HTR-8/SVneo (cell line): ENCODE data around the gene RBMX.

Experiments
- DNase-seq: peaks from one replicate; pipeline ENCODE4 v3.0.0; 2011; ENCODE audit warnings: low spot score, mixed read lengths; ENCODE audit not compliant: insufficient read length
- FAIRE-seq: peaks from 2 replicates; lab custom pipeline; 2011; peaks lifted over from hg19 to GRCh38; lab: Jason Lieb, UNC

The RBMX gene

DNA sequence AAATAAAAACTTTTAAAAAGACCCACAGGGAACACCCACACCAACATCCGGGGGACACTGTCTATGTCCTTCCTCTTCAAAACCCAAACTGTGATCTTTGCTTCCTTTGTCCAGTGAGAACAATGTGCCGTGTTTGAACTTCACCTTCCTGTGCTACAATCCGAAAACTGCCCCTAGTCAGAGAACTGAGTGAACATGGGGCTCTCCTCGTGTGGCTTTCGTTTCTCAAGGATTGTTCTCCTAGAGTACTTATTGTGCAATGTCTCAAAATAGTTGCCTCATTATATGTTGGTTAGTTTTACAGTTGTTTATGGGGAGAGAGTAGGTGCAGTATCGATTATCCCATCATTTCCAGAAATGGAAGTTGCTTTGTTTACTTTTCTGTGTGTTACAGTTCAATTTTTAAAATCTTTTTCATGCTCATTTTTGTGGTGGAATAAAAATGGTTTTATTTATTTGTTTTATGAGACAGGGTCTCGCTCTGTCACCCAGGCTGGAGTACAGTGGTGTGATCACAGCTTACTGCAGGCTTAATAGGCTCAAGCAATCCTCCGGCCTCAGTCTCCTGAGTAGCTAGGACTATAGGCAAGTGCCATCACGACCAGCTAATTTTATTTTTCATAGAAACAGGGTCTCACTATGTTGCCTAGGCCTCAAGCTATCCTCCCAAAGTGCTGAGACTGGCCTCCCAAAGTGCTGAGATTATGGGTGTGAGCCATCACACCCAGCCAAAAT is 29.9 kb downstream of the RBMX start:
- no peak for FAIRE-seq
- no peak for DNase-seq

DNA sequence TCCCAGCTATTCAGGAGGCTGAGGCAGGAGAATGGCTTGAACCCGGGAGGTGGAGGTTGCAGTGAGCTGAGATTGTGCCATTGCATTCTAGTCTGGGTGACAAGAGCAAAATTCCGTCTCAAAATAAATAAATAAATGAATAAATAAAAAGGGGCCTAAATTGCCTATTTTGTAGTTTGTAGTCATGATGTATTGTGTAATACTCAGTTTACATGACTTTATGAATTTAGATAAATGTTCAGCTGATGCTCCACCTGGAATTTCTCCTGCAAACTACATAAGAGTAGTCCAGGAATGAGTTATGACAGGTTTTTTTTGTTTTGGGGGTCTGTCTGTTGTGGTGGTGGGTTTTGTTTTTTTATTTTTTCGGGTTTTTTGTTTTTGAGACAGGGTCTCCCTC is 31.1 kb downstream of the RBMX start:
- FAIRE-seq (no peak), DNase-seq (no peak)

DNA sequence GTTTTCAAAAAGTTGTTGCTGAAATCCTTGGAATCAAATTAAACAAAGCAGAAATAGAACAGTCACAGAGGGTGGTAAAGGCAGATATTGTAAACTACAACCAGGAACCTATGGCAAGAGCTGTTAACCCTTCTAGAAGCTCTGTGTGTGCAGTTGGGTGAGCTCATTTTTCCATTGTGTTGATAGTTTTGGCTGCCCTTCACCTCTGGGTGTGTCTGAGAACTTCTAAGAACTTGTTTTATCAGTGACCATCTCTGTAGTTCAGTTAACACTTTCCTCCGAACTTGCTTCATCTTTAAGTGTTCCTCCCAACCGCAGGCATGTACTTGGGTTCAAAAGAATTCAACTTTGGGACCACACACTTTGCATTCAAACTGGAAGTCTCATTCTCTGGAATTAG is 32.7 kb downstream of the RBMX start:
- no peak for DNase-seq
- no peak for FAIRE-seq

DNA sequence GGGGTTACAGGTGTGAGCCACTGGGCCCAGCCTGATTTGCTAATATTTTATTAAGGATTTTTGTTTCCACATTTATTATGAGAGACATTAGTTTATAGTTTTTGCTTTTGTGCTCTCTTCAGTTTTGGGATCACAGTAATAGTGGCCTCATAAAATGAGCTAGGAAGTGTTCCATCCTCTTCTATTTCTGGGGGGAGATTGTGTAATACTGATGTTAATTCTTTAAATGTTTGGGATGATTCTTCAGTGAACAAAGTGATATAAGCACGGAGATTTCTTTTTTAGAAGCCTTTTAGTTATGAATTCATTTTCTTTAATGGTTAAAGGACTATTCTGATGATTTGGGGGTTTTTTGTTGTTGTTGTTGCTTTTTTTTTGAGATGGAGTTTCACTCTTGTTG is 41.3 kb downstream of the RBMX start:
- DNase-seq (no peak), FAIRE-seq (no peak)

DNA sequence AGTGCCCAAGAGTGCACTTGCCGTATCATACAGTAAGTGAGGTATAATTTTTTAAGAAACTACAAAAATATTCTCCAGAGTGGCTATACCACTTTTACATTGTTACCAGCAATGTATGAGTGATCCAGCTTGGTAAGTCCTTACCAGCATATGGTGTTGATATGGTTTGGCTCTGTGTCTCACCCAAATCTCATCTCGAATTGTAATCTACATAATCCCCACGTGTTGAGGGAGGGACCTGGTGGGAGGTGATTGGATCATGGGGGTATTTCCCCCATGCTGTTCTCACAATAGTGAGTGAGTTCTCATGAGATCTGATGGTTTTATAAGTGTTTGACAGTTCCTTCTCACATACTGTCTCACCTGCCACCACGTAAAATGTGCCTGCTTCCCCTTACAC is 44.8 kb downstream of the RBMX start:
- FAIRE-seq = no peak
- DNase-seq = no peak

DNA sequence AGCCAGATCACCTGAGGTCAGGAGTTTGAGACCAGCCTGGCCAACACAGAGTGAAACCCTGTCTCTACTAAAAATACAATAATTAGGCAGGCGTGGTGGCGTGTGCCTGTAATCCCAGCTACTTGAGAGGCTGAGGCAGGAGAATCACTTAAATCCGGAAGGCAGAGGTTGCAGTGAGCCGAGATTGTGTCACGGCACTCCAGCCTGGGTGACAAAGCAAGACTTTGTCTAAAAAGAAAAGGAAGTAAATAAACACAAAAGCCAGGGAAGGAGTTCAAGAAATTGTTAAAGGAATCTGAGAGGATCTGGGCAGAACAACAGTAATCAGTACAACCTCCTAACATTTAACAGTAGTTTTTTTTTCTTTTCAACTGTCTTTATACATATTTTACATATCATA is 51.1 kb downstream of the RBMX start:
- FAIRE-seq (no peak), DNase-seq (no peak)

DNA sequence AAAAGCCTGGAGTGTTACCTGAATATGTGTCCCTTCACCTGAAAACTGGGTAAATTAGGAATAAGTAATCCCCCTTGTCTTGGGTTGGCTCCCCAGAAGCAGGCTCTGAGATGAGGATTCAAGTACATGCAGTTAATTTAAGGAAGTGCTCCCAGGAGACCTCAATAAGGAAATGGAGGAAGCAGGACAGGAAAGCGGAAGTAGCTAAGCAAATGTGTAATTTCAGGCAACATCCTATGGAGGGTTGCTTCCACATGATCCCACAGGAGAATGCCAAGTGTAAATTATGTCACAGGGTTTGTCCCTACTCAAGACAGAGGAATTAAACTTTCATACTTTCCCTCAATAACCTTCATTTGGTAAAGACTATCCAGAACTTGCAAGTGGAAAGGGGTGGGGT is 51.7 kb downstream of the RBMX start:
- DNase-seq (no peak), FAIRE-seq (no peak)

DNA sequence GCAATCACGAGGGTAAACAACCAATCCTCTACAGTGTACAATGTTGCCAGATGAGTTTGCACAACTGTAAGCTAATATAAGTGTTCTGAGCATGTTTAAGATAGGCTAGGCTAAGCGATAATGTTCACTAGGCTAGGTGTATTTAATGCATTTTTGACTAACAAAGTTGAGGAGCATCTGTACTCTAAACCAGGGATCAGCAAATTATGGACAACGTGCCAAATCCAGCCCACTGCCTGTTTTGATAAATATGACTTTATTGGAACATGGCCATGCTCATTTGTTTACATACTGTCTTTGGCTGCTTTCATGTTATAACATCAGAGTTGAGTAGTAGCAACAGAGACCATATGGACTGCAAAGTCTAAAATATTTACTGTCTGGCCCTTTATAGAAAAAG is 53.5 kb downstream of the RBMX start:
- FAIRE-seq (no peak), DNase-seq (no peak)

DNA sequence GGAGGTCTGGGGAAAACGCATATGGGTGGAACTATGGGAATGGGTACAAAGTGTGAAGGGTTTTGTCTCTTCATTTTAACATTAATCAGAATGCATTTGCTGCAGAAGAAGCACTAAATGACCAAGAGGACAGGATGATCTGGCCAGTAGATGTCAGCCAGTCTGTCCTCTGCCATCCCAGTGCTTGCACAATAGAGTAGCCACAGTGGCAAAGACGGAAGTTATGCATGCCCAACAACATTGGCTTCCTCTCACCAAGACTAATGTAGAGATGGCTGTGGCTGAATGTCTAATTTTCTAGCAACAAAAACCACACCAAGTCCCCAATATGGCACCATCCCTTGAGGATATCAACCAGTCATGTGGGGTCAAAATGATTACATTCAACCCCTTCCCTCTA is 54.8 kb downstream of the RBMX start:
- FAIRE-seq (no peak), DNase-seq (no peak)
